NCI-H2171 (cell line): ENCODE measurements around the gene SRPRB.

Experiments
- DNase-seq: peaks from one replicate; lab custom pipeline; 2025; lab: John Stamatoyannopoulos, UW

SRPRB gene

DNA sequence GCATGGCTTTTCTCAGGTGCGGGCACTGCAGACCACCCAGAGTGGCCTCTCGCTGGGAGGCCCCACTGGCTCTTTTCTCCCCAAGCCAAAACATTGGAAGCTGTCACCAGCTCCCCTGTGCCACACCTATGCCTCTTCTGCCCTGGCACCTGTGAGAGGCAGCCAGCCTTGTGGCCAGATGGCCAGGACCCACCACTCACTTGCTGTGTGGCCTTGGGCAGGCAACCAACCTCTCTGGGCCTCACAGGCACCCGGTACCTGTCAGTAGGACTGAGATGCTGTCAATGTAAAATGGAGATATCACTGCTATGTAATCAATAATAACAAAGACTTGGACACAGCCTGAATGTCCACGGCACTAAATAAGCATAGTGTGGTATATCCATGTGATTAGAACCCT lies 36.5 kb downstream of the SRPRB start:
- no peak for DNase-seq

DNA sequence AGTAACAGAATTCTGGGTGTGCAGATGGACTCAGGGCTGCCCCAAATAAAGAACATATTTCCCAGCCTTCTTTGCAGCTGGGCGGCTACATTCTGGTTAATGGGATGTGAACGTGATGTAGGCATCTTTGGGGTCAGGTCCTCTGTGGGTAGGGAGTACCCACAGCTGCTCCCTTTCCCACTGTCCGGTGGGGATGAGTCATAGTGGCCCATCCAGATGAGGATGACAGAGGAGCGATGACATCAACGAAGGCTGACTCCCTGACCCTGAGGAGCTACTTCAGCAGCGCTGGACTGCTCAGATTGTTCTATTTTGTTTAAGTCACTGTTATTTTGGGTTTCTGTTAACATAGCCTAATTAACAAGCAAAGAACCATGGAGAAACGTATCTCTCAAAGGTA lies 38.0 kb downstream of the SRPRB start:
- no peak for DNase-seq

GRCh38 chr3:133845127-133845526 lies 39.5 kb downstream of the SRPRB start:
- no peak for DNase-seq

DNA sequence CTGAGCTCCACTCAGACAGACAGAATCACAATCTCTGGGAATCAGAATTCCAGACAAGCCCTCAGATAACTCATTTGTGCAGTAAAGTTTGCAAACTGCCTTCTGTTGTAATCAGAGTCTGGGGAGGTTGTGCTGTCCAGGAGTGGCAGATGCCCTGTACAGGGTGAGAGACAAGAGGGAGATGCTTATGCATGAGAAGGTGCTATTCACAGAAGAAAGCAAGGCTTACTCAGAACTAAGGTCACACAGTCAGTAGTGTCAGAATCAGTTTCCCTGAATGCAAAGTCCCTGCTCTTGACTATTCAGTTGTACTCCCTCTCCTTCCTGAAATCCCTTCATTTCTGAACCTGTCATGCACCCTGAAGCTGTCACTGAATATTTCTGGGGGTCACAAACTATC lies 43.7 kb downstream of the SRPRB start:
- DNase-seq, result no peak

DNA sequence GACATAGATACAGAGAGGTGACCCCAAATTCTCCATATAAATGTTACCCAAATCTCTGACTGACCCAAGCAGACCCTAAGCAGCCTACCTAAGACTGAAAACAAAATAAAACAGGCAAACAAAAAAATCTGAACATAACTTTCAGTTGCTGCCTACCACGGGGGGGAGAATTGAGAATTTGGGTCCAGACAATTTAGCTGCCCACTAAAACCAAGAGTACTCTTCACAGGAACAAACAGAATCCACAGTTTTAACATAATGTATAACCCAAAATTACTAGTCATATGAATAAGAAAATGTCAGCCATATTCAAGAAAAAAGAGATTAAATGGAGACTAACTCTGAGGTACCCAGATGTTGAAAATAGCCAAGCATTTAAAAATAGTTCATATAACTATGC lies 44.4 kb downstream of the SRPRB start:
- no peak for DNase-seq

- no peak for DNase-seq
Observed at GRCh38 chr3:133851266-133851906, 45.8 kb downstream of the SRPRB start.

DNA sequence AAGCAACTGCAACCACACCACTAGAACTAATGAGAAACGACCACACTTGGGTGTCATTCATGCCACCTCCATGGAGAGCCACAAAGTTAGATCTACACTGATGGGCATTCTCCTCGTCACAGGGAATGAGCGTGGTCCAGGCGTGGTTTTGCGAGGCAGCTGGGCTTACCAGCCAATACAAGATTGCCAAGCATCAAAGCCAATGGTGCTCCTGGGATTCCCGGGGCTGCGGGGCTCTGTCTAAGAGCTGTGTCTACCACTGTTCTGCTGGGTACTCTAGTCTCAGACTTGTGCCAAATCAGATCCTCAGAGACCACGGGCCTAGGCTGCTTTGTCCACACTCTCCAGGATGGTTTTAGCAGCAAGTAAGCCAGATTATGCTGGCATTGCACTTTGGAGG lies 46.3 kb downstream of the SRPRB start:
- DNase-seq, result no peak

DNA sequence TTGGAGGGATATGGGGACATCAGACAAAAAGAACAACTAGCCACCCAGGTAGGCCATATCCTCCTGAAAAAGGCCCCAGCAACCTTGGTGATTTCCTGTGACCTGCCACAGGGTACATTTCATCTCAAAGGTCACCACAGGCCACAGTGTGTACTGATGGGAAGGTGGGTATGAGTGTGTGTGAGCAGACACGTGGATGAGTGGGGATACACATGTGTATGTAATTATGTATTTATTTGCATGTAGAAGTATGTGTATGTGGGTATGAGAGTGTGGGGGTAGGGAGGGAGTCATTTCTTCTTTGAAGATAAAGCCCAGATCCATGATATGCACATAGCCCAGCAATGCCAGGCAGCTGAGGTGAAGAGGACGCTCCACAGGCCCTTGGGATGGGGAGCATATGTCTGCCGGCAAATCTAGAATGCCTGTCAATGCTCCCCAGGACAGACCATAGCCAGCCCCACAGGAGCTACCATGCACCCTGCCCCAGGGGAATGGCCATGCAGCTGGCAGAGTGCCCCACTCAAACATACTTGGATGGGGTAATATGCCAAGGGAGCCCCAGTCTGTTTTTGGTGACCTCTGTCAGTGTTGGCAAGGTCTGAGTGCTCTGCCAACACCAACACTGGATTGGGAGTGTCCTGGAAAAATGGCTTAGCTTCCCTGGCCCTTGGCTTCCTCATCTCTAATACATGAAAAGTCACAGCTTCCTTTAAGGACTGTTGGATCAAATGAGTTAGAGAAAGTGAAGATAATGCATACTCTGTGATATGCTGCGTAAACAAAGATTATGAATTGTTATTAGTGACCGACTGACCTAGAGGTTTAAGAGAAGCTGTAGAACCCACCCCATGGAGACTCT lies 47.7 kb downstream of the SRPRB start:
- no peak for DNase-seq

- no peak for DNase-seq
Observed at GRCh38 chr3:133853925-133854227, 48.3 kb downstream of the SRPRB start.

- no peak for DNase-seq
Observed at GRCh38 chr3:133854264-133855001, 48.8 kb downstream of the SRPRB start.

DNA sequence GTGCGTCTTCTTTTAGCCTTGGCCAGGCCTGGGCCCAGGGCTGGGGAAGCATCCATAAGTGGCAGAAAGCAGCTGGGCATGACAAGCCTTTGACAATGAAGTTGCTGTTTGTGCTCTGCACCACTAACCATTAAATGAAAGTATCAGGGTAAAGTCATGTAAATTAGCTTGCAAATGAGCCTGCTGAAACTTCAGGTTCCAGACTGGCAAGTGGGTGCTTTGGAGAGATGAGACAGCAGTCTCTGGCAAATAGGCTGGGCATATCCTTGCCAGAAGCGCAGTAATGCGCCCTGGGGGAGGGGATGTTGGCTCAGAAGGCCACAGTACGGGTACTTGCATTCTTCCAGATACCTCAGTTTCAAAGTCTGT lies 49.4 kb downstream of the SRPRB start:
- DNase-seq, result no peak

DNA sequence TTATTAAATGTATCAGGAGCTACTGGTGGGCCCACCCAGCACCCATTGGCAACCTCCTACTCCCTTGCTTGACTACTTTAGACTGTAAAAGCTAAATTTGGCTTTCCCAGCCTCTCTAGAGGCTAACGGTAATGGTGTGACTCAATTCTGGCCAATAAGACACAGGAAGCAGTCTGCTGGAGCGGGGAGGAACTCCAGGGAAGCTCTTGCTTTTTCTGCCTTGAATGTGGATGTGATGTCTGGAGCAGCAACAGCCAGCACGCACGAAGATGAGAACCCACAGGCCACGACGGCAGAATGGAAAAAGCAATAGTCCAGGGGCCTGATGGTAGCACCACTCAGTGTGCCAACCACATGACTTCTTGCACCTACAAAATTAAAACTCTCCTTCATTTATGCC lies 50.2 kb downstream of the SRPRB start:
- no peak for DNase-seq

DNA sequence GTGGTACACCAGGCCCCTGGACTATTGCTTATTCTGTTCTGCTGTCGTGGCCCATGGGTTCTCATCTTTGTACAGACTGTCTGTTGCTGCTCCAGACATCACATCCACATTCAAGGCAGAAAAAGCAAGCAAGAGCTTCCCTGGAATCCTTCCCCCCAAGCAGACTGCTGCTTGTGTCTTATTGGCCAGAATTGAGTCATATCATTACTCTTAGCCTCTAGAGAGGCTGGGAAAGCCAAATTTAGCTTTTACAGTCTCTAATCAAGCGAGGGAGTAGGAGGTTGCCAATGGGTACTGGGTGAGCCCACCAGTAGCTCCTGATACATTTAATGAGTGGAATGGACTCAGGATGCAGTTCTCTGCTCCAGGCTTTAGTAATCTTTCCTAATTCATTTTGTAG lies 50.7 kb downstream of the SRPRB start:
- DNase-seq, result no peak

- no peak for DNase-seq
Observed at GRCh38 chr3:133857767-133858166, 52.2 kb downstream of the SRPRB start.

DNA sequence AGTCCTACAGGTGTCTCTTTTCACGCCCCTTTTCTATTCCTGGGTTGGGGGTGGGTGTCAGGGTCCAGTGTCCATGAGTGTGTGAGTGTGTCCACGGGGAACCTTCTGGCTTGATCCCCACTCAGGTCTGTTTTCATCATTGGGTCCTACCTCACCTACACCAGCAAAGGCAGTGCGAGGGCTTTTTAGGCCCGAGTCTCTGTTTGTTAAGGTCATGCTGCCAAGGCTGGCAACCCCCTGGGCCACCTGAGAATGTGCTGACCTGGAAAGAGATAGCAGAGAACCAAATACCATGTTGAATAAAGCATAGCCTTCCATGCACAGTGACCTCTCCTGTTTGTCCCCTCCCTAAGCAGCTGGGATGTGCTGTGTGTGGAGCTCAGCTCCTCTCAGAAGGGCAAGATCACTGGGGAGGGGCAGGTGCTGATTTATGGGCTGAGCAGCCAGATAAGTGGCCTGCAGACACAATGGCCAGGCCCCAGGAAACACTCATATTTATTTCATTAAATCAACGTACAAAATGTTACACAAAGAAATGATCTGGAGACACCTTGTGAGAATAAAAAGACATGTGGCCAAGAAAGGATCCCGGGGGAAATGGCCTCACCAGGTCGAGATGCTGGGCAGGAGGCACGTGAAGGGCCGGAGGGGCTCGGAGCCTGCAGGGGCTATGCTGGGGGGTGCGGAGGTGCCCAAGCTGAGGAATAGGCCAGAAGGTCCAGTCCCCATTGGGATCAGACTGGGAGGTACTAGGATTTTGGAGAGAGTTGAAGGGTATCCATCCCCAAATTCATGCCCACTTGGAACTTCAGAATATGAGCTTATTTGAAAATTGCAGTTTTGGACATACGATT lies 54.0 kb downstream of the SRPRB start:
- DNase-seq, result no peak

GRCh38 chr3:133860519-133860918 lies 54.9 kb downstream of the SRPRB start:
- no peak for DNase-seq

GRCh38 chr3:133862161-133862560 lies 56.5 kb downstream of the SRPRB start:
- DNase-seq, result no peak

DNA sequence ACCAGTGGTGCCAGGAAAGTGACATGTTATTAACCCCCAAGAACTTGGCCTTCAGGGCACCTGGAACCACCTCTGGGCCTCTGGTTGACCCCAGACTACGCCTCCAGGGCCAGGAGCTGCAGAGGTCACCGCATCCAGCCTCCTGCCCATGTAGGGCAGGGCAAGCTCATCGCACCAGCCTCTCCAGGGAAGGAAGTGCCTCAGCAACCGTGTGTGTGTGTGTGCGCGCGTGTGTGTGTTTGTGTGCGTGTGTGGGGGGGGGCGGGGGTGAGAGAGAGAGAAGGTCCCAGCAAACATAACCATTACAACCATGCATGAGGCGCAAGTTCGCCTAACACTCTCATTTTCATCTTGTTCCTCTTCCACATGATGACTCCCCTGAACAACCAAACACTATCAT lies 58.3 kb downstream of the SRPRB start:
- no peak for DNase-seq

GRCh38 chr3:133864616-133865015 lies 59.0 kb downstream of the SRPRB start:
- DNase-seq, result no peak

DNA sequence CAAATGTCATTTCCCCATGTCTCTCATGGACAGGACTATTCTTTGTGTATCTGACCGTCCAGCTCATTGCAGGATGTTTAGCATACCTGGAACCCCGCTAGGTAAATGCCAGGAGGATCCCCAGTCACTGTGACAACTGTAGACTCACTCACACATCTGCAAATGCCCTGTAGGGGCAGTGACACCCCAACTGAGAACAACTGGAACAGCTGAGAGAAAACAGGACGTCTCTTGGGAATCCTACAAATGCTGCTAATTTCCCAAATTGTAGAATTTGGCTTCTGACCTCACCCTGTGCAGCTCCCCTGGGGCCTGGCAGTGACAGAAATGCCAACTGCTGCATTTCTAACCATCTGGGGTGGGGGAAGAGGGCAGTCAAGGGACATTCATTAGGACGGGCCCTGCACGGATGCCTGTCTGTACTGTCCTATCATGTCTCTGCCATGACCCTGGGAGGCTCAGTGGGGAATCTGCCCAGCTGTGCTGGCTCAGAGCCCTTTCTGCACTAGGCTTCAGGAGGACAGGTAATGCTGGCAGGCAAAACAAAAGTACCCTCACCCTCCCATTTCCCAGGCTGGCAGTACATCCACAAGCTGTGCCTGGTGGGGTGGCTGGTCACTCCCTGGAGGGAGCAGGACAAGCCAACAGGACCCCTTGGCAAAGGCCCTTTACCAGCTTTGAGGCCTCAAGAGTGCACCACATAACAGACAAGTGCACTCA lies 59.7 kb downstream of the SRPRB start:
- no peak for DNase-seq

DNA sequence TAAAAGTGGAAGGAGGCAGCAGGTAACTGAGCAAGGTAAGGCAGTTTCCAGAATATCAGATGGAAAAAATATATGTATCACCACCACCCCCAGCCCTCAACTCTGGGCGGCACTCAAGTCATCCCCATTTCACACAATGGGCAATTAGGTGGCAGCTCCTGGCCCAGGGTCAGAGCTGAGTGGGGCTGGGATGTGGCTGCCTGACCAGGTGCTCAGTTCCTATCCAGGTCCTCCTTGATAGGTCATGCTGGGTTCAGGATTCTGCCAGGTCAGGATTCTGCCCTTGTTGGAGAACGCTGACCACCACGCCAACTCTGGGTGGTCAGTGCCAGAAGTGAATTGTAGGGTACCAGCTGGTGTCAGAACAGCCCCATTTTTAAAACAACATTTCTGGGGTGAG lies 60.5 kb downstream of the SRPRB start:
- DNase-seq, result no peak

DNA sequence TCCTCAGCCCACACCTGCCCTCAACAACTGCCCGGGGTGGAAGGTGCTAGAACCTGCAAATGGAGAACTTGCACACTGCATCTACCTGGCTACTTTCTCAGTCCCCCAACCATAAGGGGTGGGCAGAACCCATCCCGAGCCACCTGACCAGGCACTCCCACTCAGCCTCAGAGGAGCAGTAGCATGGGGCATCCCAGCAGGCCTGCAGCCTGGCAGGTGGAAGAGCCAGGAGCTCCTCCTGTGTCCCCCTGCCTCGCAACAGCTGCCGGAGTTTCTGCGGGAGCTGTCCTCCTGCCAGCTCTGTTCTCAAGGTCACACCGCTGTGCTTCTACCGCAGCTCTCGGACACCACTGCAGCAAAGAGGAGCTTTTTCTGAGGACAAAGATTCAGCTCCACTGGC lies 62.6 kb downstream of the SRPRB start:
- peak; percentile 33 for DNase-seq
